GM12878 (cell line): ENCODE results near the gene MTFR1L. TPM values are rescaled to one million over a fixed set of nuclear protein-coding genes. Genes with fewer than 3 reads are reported as not detected.

ENCODE experiments used
- ATAC-seq: fragments of 200-7000 bp; cut with Tn5 transposase; 3 replicates; pipeline ENCODE4 v1.9.1; 2020; ENCODE audit warnings: mild to moderate bottlenecking, moderate library complexity
- BruUV-seq: library from RNA; stranded (reverse); fragments of 400-500 nt; replicated peaks from 2 replicates; lab custom pipeline; 2021; lab: Mats Ljungman, UMichigan
- CTCF ChIA-PET: fragments of 300-600 bp; sonication (Branson Sonifier 250); formaldehyde crosslinking; extraction: SDS; loops from one replicate; lab custom pipeline; 2021; ENCODE audit warnings: inconsistent platforms; lab: Yijun Ruan, JAX
- POLR2A ChIA-PET: fragments of 350-600 bp; formaldehyde crosslinking; extraction: SDS; loops from one replicate; lab custom pipeline; 2021; ENCODE audit warnings: inconsistent platforms; lab: Charles Lee
- RAD21 ChIA-PET: fragments of 300-600 bp; sonication (Branson Sonifier 250); formaldehyde crosslinking; loops from one replicate; lab custom pipeline; 2023; ENCODE audit warnings: antibody characterized with exemption; ENCODE audit not compliant: unreplicated experiment; lab: Charles Lee
- SMC1A ChIA-PET: fragments of 300-600 bp; sonication (Branson Sonifier 250); formaldehyde crosslinking; loops from one replicate; lab custom pipeline; 2023; ENCODE audit not compliant: unreplicated experiment, uncharacterized antibody; lab: Charles Lee
- DNase-seq: peaks from one replicate; pipeline ENCODE4 v3.0.0-alpha.2; 2011; ENCODE audit warnings: low read depth, low spot score
- FAIRE-seq: peaks from 3 replicates; lab custom pipeline; 2011; peaks lifted over from hg19 to GRCh38; lab: Jason Lieb, UNC
- H2AFZ ChIP-seq: 2 replicates; pipeline ENCODE4 v1.6.0; 2011; ENCODE audit warnings: low read depth, low read length, control low read depth; ENCODE audit not compliant: control insufficient read depth
- H3K27ac ChIP-seq: 2 replicates; pipeline ENCODE4 v1.5.1; 2011; ENCODE audit warnings: control low read depth; ENCODE audit not compliant: control insufficient read depth, insufficient read depth
- H3K27me3 ChIP-seq, 2 experiments: replicated peaks in 1 of 2; 2 replicates each; pipeline versions ENCODE4 v1.6.0 to v1.6.1; 2011; ENCODE audit warnings: low read length in 1 of 2; ENCODE audit not compliant: control insufficient read depth in 2 of 2, insufficient read depth in 2 of 2
- H3K36me3 ChIP-seq, 2 experiments: 2 replicates each; pipeline ENCODE4 v1.5.1; 2011; ENCODE audit warnings: low read length in 1 of 2; ENCODE audit not compliant: control insufficient read depth in 2 of 2, insufficient read depth in 2 of 2
- H3K4me1 ChIP-seq: 2 replicates; pipeline ENCODE4 v1.6.1; 2011; ENCODE audit warnings: mild to moderate bottlenecking, low read length, moderate library complexity, mixed read lengths; ENCODE audit not compliant: control insufficient read depth, insufficient read depth
- H3K4me2 ChIP-seq: 2 replicates; pipeline ENCODE4 v1.6.0; 2011; ENCODE audit warnings: control low read depth; ENCODE audit not compliant: control insufficient read depth, insufficient read depth
- H3K4me3 ChIP-seq: fragments of 200-600 bp; sonication (generic); 2 replicates; pipeline ENCODE4 v1.5.1; 2016
- H3K79me2 ChIP-seq: 2 replicates; pipeline ENCODE4 v1.6.0; 2011; ENCODE audit warnings: low read length; ENCODE audit not compliant: control insufficient read depth, insufficient read depth
- H3K9ac ChIP-seq: 2 replicates; pipeline ENCODE4 v1.8.0; 2011; ENCODE audit warnings: low read length, control low read depth, mixed read lengths; ENCODE audit not compliant: control insufficient read depth, insufficient read depth
- H3K9me3 ChIP-seq: replicated peaks from 3 replicates; pipeline ENCODE4 v1.5.1; 2011; ENCODE audit warnings: mild to moderate bottlenecking, low read length; ENCODE audit not compliant: control insufficient read depth, insufficient read depth
- H4K20me1 ChIP-seq: 2 replicates; pipeline ENCODE4 v1.6.0; 2011; ENCODE audit not compliant: control insufficient read depth, insufficient read depth
- BRCA1 ChIP-seq: IDR thresholded peaks from 2 replicates; pipeline ENCODE4 v1.6.1; 2011; ENCODE audit warnings: low read depth, low read length, improper control_type of control experiment
- CEBPZ ChIP-seq: fragments of 150-350 bp; IDR thresholded peaks from 2 replicates; pipeline ENCODE4 v1.6.1; 2016; ENCODE audit warnings: low read depth, low read length
- EZH2 ChIP-seq: IDR thresholded peaks from 2 replicates; pipeline ENCODE4 v1.6.1; 2012; ENCODE audit warnings: low read depth, mild to moderate bottlenecking, control low read depth, inconsistent platforms, low read length, borderline replicate concordance; ENCODE audit not compliant: control insufficient read depth
- HSF1 ChIP-seq: fragments of 150-350 bp; IDR thresholded peaks from 2 replicates; pipeline ENCODE4 v1.6.1; 2014; ENCODE audit warnings: mild to moderate bottlenecking, low read depth, low read length
- POU2F2 ChIP-seq: IDR thresholded peaks from 3 replicates; pipeline ENCODE4 v1.6.1; 2011; ENCODE audit warnings: low read depth, mild to moderate bottlenecking, low read length, borderline replicate concordance
- PRDM15 ChIP-seq: fragments of 450-650 bp; formaldehyde crosslinking; IDR thresholded peaks from 2 replicates; pipeline ENCODE4 v1.4.0; 2020; ENCODE audit warnings: mild to moderate bottlenecking, moderate library complexity
- STAT1 ChIP-seq: fragments of 450-650 bp; conservative IDR thresholded peaks from 2 replicates; pipeline ENCODE4 v1.6.1; 2014; ENCODE audit warnings: antibody characterized with exemption, mild to moderate bottlenecking
- TCF3 ChIP-seq: IDR thresholded peaks from 2 replicates; pipeline ENCODE4 v1.6.1; 2012; ENCODE audit warnings: low read depth, mild to moderate bottlenecking, low read length, borderline replicate concordance; ENCODE audit not compliant: insufficient read depth
- ZNF207 ChIP-seq: fragments of 450-650 bp; IDR thresholded peaks from 2 replicates; pipeline ENCODE4 v1.6.1; 2014; ENCODE audit warnings: antibody characterized with exemption, mild to moderate bottlenecking, borderline replicate concordance
- WGBS: methylation state at CpG from one replicate; pipeline ENCODE4 v1.1.6; 2016; ENCODE audit warnings: low lambda C conversion rate; ENCODE audit not compliant: insufficient replicate concordance, insufficient coverage; ENCODE audit errors: missing lambda C conversion rate; 5-methylcytosine and 5-hydroxymethylcytosine counted together
- in situ Hi-C: fragments of 300-500 bp; cut with MboI; formaldehyde crosslinking; loops from 9 replicates; pipeline ENCODE4 v1.14.3; 2018; ENCODE audit warnings: mixed read lengths
- intact Hi-C: fragments of 100-400 bp; cut with micrococcal nuclease; formaldehyde crosslinking; loops from one replicate; pipeline ENCODE4 v1.14.2; 2022; ENCODE audit not compliant: unreplicated experiment
- polyA plus RNA-seq, 11 experiments: library from polyadenylated mRNA; depleted of rRNA in 4 of 11; unstranded in 6 of 11; stranded (reverse) in 5 of 11; fragments of >200 nt; fragmentation: Nextera tagmentation in 4 of 11; fragmentation: Illumina TruSeq in 1 of 11; extraction: Ambion mirVana in 4 of 11; extraction: Trizol in 1 of 11; gene quantifications; 1 replicate in 1 of 11; 2 replicates in 10 of 11; pipeline versions ENCODE4 v1.2.1 to v1.2.3, GENCODE V29; 2011 to 2016; ENCODE audit warnings: inconsistent platforms in 2 of 11, missing spikeins in 2 of 11, low read depth in 1 of 11
- total RNA-seq, 4 experiments: library from RNA; depleted of rRNA in 3 of 4; stranded (reverse); fragments of >200 nt in 3 of 4; fragmentation: Illumina TruSeq in 1 of 4; extraction: Trizol in 1 of 4; gene quantifications; 2 replicates each; pipeline versions ENCODE4 v1.2.1 to v1.2.3, GENCODE V29; 2013 to 2021
- TF ChIP-seq, protein P1 (sequence below): IDR thresholded peaks from 2 replicates; pipeline ENCODE4 v1.6.1; 2012; ENCODE audit warnings: low read length, inconsistent platforms

MTFR1L gene
- total and polyA plus RNA-seq, 10 of the 15 experiments (the other 5 are each of a cell fraction or from before 2014, with no cell fraction given): 16.9 to 44.2 (median 30.3) TPM

DNA sequence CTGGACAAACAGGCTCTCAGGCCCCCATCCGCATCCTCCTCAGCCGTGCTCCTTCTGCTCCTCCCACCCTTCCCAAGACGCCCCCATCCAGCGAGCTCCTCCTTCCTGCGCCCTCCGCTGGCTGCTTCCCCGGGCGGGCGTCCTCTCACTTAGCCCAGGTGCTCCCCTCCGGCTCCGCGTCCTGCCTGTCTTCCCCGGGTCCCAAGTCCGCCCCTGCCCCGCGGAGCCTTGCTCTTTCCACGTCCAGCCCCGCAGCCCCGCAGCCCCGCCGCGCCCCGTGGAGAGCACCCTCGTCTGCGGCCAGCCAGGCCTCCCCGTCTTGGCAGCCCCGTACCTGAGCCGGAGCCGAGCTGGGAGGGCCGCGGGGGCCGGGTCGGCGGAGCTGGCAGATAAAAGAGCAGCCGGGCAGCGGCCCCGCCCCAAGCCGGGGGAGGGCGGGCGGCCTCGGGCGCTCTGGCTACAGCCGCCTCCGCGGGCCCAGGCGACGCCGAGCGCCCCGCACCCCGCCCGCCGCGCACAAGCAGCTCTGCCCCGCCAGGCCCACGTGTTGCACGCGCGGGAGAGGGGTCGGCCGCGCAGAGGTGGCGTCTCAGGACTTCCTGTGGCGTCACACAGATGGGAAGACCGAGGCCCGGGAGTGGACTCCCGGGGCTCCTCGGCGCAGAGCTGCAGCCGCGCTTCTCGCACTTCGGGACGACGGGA, 55.6 kb downstream of the MTFR1L start, which contains the start of gene PAQR7:
Gene PAQR7, minus strand, starts transcription at position 555 of the 702 bp plus-strand sequence. CDS start 11,869 bp downstream, outside the sequence.
- intact Hi-C loops (no loop called here), in situ Hi-C loops (no loop called here)
- POLR2A ChIA-PET: interaction anchor here (0.7 to 3.6 kb wide), 4 partner anchors 15 to 122 kb away, joined by 3 to 26 read pairs (median 8); partner anchors contain the start of genes AUNIP and PAFAH2
- peak within 1 kb of the TSS; percentile 81 for H2AFZ ChIP-seq
- SMC1A ChIA-PET: interaction anchor here (0.7 to 2.7 kb wide), 12 partner anchors 9 to 419 kb away, joined by 3 to 8 read pairs (median 4); partner anchors contain the start of genes MTFR1L and PAFAH2
- H3K27me3 ChIP-seq: no peaks in the 10 kb centered on the region; a peak in 1 of 4 replicates
- CTCF ChIA-PET: interaction anchor here (1.0 to 3.1 kb wide), 6 partner anchors 11 to 122 kb away, joined by 3 to 25 read pairs (median 7); partner anchors contain the start of gene PAFAH2
- H3K9ac ChIP-seq: peak within 1 kb of the TSS; percentile 76
- H3K4me1 ChIP-seq: peaks cover 34% of the 10 kb centered on the region
- FAIRE-seq: no peak
- peaks cover 9% of the 10 kb centered on the region for H3K79me2 ChIP-seq
- no TSS peak for BruUV-seq
- H3K4me2 ChIP-seq: peak within 1 kb of the TSS; percentile 92
- no peak for DNase-seq
- WGBS: 2% methylated on average over 60 of the region's 75 CpGs
- peak within 1 kb of the TSS; percentile 27 for H3K27ac ChIP-seq
- H4K20me1 ChIP-seq: no peaks in the 10 kb centered on the region
- no peaks in the 10 kb centered on the region for H3K36me3 ChIP-seq
- H3K9me3 ChIP-seq: no peaks in the 10 kb centered on the region
- peak; percentile 86 for ATAC-seq
- RAD21 ChIA-PET: interaction anchor here (0.9 to 2.0 kb wide), 7 partner anchors 17 to 122 kb away, joined by 3 to 13 read pairs (median 7); partner anchors contain the start of genes MTFR1L and PAFAH2
- peak within 1 kb of the TSS; percentile 76 for H3K4me3 ChIP-seq
- 0 out of 2 replicates have a peak, but pooled peaks have one; percentile 8 for TF ChIP-seq TCF3
- TF ChIP-seq BRCA1: no peak
- TF ChIP-seq EZH2: no peak
- no peak for TF ChIP-seq POU2F2
- no peak for TF ChIP-seq CEBPZ
- no peak for TF ChIP-seq STAT1
- no peak for TF ChIP-seq PRDM15 (CRISPR knock-in tag)
- TF ChIP-seq, protein P1, sequence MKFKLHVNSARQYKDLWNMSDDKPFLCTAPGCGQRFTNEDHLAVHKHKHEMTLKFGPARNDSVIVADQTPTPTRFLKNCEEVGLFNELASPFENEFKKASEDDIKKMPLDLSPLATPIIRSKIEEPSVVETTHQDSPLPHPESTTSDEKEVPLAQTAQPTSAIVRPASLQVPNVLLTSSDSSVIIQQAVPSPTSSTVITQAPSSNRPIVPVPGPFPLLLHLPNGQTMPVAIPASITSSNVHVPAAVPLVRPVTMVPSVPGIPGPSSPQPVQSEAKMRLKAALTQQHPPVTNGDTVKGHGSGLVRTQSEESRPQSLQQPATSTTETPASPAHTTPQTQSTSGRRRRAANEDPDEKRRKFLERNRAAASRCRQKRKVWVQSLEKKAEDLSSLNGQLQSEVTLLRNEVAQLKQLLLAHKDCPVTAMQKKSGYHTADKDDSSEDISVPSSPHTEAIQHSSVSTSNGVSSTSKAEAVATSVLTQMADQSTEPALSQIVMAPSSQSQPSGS: no peak
- TF ChIP-seq HSF1: no peak
- TF ChIP-seq ZNF207: no peak
